Measurements from ENCODE around the gene AFF3. TPM values are rescaled to one million over a fixed set of nuclear protein-coding genes. Genes with fewer than 3 reads are reported as not detected.

The AFF3 gene
- total and polyA plus RNA-seq, 2 donors (not counting 3 experiments of a cell fraction or from before 2014, with no cell fraction given), result 0.06 to 0.07 TPM

DNA sequence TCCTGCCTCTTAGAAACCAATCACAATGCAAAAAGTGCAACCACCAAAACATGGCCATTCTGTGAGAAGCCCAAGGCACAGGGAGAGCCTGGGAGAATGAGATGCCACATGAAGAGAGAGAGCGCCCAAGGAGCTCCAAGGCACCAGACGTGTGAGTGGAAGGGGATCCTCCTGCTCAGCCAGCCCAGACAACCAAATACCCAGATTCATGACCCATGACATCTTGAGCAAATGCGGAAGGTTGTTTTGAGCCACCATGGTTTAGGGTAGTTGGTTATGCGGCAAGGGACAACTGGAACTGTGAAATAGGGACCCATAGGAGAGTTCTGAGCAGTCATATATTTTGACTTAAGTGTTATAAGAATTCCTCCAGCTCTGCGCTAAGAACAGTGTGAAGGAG, 7.0 kb downstream of the AFF3 start:
- H3K4me3 ChIP-seq (replicated peaks in 1 of 3; ENCODE audit: insufficient read depth in 1 of 3, low read depth in 1 of 3, low read length in 3 of 3), result no peak overlapping the region
- no peak overlapping the region for H2AFZ ChIP-seq (ENCODE audit: low read depth, low read length)
- no peaks in the 10 kb centered on the region for H4K20me1 ChIP-seq (replicated peaks; ENCODE audit: control insufficient read depth, extremely low read depth, insufficient read depth, low read length)
- POLR2A ChIA-PET, result no interaction called here
- H3K27ac ChIP-seq (ENCODE audit: insufficient read depth, low read depth, low read length), result no peak overlapping the region
- H3K9ac ChIP-seq (replicated peaks; ENCODE audit: extremely low read depth, insufficient read depth, low read length), result no peak overlapping the region
- intact Hi-C loops (cut with micrococcal nuclease), result no loop called here
- no peak overlapping the region for H3K4me2 ChIP-seq (ENCODE audit: insufficient read depth, low read length)
- H3K4me1 ChIP-seq (ENCODE audit: control insufficient read depth, extremely low read depth, insufficient read depth, low read length), result no peaks in the 10 kb centered on the region
- no TSS peak for BruUV-seq (replicated peaks)
- H3K9me1 ChIP-seq (replicated peaks; ENCODE audit: control insufficient read depth, extremely low read depth, insufficient read depth, low read length), result no peaks in the 10 kb centered on the region
- H3K9me3 ChIP-seq (replicated peaks; ENCODE audit: control insufficient read depth, insufficient read depth, low read length), result no peaks in the 10 kb centered on the region
- TF ChIP-seq, protein P1, sequence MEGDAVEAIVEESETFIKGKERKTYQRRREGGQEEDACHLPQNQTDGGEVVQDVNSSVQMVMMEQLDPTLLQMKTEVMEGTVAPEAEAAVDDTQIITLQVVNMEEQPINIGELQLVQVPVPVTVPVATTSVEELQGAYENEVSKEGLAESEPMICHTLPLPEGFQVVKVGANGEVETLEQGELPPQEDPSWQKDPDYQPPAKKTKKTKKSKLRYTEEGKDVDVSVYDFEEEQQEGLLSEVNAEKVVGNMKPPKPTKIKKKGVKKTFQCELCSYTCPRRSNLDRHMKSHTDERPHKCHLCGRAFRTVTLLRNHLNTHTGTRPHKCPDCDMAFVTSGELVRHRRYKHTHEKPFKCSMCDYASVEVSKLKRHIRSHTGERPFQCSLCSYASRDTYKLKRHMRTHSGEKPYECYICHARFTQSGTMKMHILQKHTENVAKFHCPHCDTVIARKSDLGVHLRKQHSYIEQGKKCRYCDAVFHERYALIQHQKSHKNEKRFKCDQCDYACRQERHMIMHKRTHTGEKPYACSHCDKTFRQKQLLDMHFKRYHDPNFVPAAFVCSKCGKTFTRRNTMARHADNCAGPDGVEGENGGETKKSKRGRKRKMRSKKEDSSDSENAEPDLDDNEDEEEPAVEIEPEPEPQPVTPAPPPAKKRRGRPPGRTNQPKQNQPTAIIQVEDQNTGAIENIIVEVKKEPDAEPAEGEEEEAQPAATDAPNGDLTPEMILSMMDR (IDR thresholded peaks at IDR 0.05; ENCODE audit: extremely low read depth in 1 of 2, insufficient read depth in 1 of 2, low read depth in 1 of 2, low read length in 2 of 2), result no peak
- TF ChIP-seq JUN (IDR thresholded peaks at IDR 0.05; ENCODE audit: borderline replicate concordance, insufficient read depth, insufficient read length, low read depth), result no peak
- TF ChIP-seq MYC (IDR thresholded peaks at IDR 0.05; ENCODE audit: low read depth, low read length), result no peak
- no peaks in the 10 kb centered on the region for H3K27me3 ChIP-seq (ENCODE audit: control insufficient read depth in 2 of 2, insufficient read depth in 2 of 2, low read length in 2 of 2)
- dilution Hi-C loops (cut with MboI; ENCODE audit: extremely low pct_ligation_motif_present, low sequenced_read_pairs), result no loop called here
- FAIRE-seq (no peak), DNase-seq (ENCODE audit: low read depth, low spot score) (no peak)
- CTCF ChIA-PET, result interaction anchor here (1.1 to 1.5 kb wide), 3 partner anchors 64 to 316 kb away, joined by 3 to 4 read pairs (median 3); no protein-coding TSS in a partner anchor
- H3K36me3 ChIP-seq (ENCODE audit: control insufficient read depth in 2 of 2, extremely low read depth in 1 of 2, insufficient read depth in 2 of 2, low read length in 2 of 2), result no peaks in the 10 kb centered on the region
- no peaks in the 10 kb centered on the region for H3K79me2 ChIP-seq (ENCODE audit: control insufficient read depth, insufficient read depth, low read length)

DNA sequence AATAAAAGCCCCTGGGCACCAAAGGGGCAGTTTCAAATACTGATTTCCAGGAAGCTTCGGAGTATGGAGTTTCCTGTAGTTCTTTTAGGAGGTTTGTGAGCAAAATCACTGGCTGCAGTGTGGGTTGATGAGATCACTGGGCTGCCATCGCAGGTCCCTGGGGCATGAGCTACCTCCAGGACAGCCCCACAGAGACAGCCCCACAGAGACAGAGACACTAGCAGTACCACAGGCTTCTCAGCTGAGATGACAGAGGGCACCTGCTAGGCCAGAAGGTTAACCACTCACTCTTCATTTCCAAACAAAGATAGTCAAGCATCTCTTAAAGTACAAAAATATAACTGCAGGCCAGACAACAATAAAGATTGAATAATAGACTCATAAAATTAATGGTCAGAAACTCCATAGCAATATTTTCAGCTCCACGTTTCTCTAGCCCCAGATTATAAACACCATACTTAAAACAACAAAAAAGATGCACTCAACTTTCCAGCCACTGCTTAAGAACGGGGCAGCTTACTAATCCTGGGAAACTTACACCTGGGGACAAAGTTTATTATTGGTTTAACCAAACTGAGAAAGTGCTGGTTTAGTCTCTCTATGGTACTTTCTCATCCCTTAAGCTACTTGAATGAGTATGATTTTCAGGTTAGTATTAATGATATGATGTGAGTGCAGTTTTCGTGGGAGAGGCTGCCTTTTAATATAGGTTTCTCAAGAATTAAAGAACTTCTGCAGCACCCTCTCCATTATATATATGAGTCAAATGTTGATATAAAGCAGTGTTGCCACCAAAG, 11.6 kb downstream of the AFF3 start:
- H3K9me3 ChIP-seq (replicated peaks; ENCODE audit: control insufficient read depth, insufficient read depth, low read length), result no peaks in the 10 kb centered on the region
- dilution Hi-C loops (cut with MboI; ENCODE audit: extremely low pct_ligation_motif_present, low sequenced_read_pairs), result no loop called here
- BruUV-seq (replicated peaks), result no TSS peak
- no peak overlapping the region for H3K4me3 ChIP-seq (replicated peaks in 1 of 3; ENCODE audit: insufficient read depth in 1 of 3, low read depth in 1 of 3, low read length in 3 of 3)
- no peaks in the 10 kb centered on the region for H3K9me1 ChIP-seq (replicated peaks; ENCODE audit: control insufficient read depth, extremely low read depth, insufficient read depth, low read length)
- no peak overlapping the region for H3K4me2 ChIP-seq (ENCODE audit: insufficient read depth, low read length)
- ChIA-PET POLR2A (no interaction called here), CTCF (interaction anchor here (1.0 kb wide), 2 partner anchors 10 to 311 kb away, joined by 3 read pairs; no protein-coding TSS in a partner anchor)
- no peaks in the 10 kb centered on the region for H4K20me1 ChIP-seq (replicated peaks; ENCODE audit: control insufficient read depth, extremely low read depth, insufficient read depth, low read length)
- H3K36me3 ChIP-seq (ENCODE audit: control insufficient read depth in 2 of 2, extremely low read depth in 1 of 2, insufficient read depth in 2 of 2, low read length in 2 of 2), result no peaks in the 10 kb centered on the region
- no peak for TF ChIP-seq MYC (IDR thresholded peaks at IDR 0.05; ENCODE audit: low read depth, low read length)
- TF ChIP-seq JUN (IDR thresholded peaks at IDR 0.05; ENCODE audit: borderline replicate concordance, insufficient read depth, insufficient read length, low read depth), result no peak
- TF ChIP-seq FOS (IDR thresholded peaks at IDR 0.05; ENCODE audit: borderline replicate concordance, insufficient read depth, low read length), result no peak
- no peak for TF ChIP-seq POLR2AphosphoS5 (IDR thresholded peaks at IDR 0.05; ENCODE audit: insufficient read depth, low read depth, low read length)
- TF ChIP-seq GATA2 (IDR thresholded peaks at IDR 0.05; ENCODE audit: insufficient read depth, insufficient read length, low read depth, low read length), result no peak
- no peak for TF ChIP-seq EZH2 (IDR thresholded peaks at IDR 0.05; ENCODE audit: borderline replicate concordance, low read depth, low read length, severe bottlenecking)
- TF ChIP-seq POLR2A (IDR thresholded peaks at IDR 0.05; ENCODE audit: low read depth, low read length), result no peak
- H3K79me2 ChIP-seq (ENCODE audit: control insufficient read depth, insufficient read depth, low read length), result no peaks in the 10 kb centered on the region
- H3K27me3 ChIP-seq (ENCODE audit: control insufficient read depth in 2 of 2, insufficient read depth in 2 of 2, low read length in 2 of 2), result no peaks in the 10 kb centered on the region
- no peak overlapping the region for H3K27ac ChIP-seq (ENCODE audit: insufficient read depth, low read depth, low read length)
- FAIRE-seq, result no peak
- no peak overlapping the region for H2AFZ ChIP-seq (ENCODE audit: low read depth, low read length)
- no peak for DNase-seq (ENCODE audit: low read depth, low spot score)
- H3K4me1 ChIP-seq (ENCODE audit: control insufficient read depth, extremely low read depth, insufficient read depth, low read length), result no peaks in the 10 kb centered on the region
- intact Hi-C loops (cut with micrococcal nuclease), result no loop called here
- H3K9ac ChIP-seq (replicated peaks; ENCODE audit: extremely low read depth, insufficient read depth, low read length), result no peak overlapping the region
